ENCODE data around the gene CEP192.
"Not testable (repeated sequence)": the region's sequence is repeated elsewhere in the genome, so short reads cannot be mapped to it uniquely, and the experiment has no call there.

Gene CEP192

DNA sequence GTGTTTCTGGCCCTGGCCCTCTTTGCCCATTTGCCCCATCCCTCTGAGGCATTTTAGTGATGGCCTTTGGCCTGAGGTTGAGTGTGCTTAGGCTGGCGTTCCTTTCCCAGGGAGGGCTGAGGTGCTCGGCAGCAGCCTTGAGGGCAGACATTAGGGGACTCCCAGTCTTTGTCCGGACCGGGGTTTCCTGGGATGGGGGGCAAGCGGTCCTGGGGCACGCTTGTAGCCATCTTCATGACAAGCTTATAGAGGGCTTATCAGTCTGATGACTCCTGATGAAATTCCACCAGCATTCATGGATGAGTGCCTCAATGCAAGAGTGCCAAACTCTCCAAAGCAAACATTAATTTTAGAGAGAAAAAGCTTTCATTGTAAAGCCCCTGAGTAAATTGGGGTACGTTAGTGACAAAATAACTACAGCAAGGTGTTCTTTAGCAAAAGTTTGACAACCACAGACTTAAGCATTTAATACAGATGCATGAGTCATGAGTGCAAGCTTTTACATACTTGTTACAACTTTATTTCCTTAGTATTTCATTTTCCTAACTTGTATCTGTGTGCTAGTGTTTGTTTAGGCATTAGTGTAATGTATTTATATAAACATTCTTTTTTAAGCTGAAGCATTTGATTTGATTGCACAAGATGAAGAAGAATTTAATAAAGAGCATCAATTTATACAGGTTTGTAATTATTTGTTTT is 45.6 kb downstream of the CEP192 start:
- no peak for DNase-seq

DNA sequence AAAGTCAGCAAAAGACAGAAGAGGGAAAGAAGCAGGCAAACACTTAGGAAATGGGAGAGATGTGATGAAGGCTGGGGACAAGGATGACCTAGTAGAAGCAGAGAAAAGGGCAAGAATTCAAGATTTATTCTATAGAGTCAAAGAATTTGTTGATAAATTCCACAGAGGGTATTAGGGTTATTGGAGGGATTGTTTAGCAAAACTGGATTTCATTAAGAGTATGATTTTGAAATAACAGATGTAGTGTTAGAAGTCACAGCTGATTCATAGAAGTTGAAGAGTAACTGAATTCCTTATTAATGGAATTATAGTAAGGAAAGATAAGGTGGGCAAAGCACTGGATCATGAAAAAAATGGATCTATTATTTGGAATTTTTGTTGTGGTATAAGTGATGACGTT is 48.6 kb downstream of the CEP192 start:
- DNase-seq: no peak

GRCh38 chr18:13043066-13043465 is 51.9 kb downstream of the CEP192 start:
- no peak for DNase-seq

DNA sequence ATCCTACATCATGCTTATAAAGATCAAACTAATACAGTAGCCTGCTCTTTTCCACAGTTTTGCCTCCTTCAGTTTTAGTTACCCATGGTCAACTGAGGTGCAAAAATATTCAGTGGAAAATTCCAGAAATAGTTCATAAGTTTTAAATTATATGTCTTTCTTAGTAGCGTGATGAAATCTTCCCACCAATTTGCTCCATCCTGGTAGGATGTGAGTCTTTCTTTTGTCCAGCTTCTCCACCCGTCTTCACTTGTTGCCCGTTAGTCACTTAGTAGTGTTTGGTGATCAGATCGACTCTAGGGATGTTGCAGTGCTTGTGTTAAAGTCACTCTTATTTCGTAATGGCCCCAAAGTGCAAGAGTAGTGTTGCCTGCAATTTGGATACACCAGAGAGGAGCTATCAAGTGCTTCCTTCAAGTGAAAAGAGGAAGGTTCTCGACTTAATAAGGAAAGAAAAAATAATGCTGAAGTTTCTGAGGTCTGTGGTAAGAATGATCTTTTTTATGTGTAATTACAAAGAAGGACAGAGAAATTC is 57.0 kb downstream of the CEP192 start:
- DNase-seq: no peak

- DNase-seq: no peak
Observed at GRCh38 chr18:13051159-13051558, 60.0 kb downstream of the CEP192 start.

GRCh38 chr18:13051950-13052349 is 60.8 kb downstream of the CEP192 start:
- no peak for DNase-seq

DNA sequence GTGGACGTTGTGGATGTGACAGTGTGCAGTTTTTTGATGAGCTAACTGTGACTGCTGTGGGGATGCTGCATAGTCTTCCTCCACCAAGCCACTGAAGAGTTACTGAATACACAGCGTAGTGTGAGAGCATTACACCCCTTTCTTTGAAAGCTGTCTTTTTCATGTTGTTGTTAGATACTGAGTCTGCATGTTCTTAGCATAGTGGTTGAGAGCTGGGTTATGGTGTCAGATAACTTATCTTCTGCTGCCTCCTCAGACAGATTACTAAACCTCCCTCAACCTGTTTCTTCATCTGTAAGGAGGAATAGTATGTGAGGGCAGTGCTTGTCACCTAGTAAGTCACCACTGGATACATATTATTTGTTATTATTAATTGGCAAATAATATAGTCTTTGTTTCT is 63.2 kb downstream of the CEP192 start:
- no peak for DNase-seq

DNA sequence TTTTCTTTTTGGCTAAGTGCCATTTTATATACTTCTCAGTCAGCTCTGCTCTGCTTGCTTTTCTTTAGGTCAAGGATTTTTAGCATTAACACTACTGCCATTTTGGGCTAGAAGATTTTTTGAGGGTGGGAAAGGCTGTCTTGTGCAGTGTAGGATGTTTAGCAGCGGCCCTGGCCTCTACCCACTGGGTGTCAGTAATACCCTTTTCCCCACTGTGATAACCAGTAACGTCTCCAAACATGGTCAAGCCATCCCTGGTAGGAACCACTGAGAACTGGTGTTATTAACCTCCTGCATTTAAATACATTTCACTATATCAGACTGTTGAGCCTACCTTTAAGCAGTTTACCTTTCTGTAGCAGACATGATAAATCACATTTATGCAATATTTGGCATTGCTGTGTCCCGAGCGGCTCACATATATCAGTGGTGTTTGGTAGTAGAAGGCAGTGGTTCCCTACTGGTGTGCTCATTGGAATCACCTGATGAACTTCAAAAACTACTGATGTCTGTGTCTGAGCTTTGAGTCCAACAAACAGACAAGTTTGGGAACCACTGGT is 70.5 kb downstream of the CEP192 start:
- no peak for DNase-seq

DNA sequence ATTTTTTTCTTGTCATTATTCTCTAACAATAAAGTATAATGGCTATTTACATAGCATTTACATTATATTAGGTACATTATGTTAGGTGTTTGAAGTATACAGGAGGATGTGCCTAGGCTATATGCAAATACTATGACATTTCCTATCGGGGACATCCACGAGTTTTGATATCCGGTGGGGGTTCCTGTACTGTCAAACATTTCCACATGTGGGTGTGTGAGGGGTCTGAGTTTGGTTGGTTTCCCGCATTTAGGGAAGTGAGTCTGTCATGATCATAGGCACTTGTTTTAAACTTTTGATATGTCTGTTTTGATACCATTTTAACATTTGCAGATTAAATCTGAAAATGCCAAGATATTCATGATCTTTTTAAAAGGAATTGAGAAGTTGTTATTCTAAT is 76.0 kb downstream of the CEP192 start:
- DNase-seq: no peak

GRCh38 chr18:13067966-13068365 is 76.8 kb downstream of the CEP192 start:
- DNase-seq: no peak

DNA sequence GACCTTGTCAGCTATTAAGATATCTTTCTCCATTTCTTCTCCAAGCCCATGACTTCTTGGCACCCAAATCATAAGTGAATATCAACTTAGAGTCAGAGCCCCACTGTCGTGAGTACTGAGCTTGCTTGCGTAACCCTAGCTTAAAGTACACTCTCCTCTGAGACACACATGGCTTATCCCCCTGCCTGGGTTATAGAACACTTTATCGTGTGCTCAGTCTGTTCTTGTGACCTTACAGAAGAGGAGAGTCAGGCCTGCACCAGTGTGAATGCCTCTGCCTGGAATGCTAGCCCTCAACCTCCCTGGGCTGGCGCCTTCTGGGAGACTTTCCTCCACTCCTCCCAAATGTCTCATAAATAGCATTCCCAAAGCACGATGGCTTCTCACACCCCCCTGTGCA is 79.3 kb downstream of the CEP192 start:
- no peak for DNase-seq

DNA sequence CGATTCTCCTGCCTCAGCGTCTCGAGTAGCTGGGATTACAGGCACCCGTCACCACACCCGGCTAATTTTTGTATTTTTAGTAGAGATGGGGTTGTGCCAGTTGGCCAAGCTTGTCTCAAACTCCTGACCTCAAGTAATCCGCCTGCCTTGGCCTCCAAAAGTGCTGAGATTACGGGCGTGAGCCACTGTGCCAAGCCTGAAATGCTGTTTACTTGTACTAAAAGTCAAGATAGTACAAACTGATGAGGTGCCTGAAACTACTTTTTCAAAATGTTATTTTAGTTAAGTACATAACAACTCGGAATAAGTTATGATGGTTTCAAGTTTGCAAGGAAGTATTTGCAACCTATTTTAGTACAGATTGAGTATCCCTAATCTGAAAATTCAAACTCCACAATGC is 85.7 kb downstream of the CEP192 start:
- no peak for DNase-seq

DNA sequence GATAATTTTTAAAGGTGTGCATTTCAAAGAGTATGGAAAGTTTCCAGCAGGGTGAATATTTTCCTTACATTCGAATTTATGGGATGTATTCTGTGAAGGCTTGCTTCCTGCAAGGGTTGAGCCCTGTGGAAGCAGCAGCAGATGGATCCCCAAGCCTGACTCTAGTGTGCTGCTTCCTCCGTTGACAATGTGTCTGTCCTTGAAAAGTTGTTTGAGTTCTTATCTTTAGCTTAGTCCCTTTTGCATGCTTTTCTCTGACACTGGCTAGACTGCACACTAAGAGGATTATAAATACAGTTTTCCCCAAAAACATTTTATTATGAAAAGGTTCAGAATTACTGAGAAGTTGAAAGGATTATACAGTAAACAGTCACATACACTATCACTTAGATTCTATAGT is 86.3 kb downstream of the CEP192 start:
- no peak for DNase-seq

DNA sequence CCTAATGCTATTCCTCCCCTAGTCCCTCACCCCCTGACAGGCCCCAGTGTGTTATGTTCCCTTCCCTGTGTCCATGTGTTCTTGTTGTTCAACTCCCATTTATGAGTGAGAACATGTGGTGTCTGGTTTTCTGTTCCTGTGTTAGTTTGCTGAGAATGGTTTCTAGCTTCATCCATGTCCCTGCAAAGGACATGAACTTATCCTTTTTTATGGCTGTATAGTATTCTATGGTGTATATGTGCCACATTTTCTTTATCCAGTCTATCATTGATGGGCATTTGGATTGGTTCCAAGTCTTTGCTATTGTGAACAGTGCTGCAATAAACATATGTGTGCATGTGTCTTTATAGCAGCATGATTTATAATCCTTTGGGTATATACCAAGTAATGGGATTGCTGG is 86.9 kb downstream of the CEP192 start:
- not testable (repeated sequence) for DNase-seq

DNA sequence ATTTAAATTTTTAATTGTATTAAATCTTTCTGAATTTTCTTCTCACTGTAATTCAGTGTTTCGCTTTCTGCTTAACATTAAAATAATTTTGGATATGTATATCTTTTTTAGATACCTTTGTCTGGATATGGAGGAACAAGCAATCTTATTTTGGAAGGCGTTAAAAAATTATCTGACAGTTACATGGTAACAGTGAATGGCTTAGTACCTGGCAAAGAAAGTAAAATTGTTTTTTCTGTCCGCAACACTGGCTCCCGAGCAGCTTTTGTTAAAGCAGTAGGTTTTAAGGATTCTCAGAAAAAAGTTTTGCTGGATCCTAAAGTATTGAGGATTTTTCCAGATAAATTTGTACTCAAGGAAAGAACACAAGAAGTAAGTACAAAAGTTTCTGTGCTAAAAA is 95.7 kb downstream of the CEP192 start:
- DNase-seq: no peak

DNA sequence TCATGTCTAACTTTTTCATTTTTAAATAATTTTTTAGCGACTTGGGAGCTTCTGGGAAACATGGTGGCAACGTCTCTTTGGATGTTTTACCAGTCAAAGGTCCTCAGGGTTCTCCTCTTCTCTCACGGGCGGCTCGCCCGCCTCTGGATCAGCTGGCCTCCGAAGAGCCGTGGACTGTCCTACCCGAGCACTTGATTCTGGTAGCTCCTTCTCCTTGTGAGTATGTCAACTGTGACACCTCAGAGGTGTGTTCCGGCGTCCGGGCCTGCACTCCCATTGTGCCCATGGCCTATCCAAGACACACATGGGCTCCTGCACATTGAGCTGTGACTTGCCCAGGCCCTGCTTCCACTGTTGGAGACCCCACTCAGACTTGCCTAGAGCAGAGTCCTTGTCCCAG is 104.3 kb downstream of the CEP192 start:
- DNase-seq: no peak

DNA sequence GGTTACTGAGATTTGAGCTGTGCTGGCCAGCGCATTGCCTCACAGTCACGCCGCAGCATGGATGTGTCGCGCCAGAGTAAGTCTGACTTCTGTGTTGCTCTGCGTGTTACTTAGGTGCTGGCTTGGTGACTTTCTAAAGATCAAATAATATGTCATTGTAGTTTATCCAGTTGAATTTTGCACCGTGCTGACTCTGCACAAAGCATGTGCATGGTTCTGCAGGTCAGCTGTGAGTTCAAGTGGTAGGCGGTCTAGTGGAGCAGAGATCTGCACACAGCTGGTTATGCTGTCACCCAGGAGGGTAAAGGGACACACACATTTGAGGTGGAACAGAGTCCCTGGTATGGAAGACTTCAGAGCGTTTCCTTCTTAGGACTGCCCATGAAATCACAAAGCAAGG is 105.1 kb downstream of the CEP192 start:
- DNase-seq: no peak

DNA sequence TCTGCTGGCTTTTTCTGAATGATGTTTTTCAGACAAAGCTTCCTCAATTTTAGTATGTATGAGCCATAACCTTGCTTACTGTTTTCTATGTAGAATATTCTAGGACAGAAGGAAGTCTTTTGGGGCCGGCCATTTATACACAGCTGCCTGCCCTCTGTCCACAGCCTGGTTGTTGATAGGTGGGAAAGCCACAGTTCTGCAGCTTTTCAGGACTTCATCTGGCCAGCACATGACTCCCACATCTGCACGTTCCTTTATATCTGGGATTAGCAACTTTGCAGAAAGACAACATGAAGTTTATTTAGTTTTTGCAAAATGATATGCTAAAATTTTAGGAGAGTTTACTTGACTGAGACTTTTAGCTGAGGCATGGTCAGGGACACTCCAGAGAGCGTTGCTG is 105.6 kb downstream of the CEP192 start:
- no peak for DNase-seq

- DNase-seq: not testable (repeated sequence)
Observed at GRCh38 chr18:13098104-13098503, 106.9 kb downstream of the CEP192 start.

- DNase-seq: no peak
Observed at GRCh38 chr18:13099113-13099512, 108.0 kb downstream of the CEP192 start.

DNA sequence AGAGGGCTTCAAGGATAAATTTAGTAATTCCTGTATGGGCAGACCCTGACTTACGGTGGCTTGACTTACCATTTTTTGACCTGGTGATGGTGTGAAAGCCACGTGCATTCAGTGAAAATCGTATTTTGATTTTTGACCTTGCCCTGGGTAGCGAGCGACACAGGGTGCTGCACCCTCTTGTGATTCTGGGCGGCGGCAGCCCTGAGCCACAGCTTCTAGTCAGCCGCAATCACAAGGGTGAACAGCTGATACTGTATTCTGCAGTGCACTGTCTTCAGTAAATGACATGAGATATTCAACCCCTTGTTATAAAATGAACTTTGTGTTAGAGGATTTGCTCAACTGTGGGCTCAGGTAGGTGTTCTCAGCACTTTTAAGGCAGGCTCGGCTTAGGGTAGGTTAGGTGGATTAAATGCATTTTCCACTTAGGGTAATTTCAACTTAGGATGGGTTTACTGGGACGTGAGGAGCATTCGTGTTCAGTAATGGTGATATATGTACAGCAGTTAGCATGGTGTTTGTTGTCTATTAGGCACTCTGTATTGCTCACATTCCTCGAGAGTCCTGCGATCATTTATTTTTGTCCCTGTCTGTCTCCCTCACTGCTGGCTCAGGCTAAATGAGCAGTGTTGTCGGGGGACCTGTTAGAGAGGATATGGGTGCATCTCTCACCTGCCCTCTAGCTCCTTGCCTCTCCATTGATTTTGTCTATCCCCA is 109.9 kb downstream of the CEP192 start:
- no peak for DNase-seq

DNA sequence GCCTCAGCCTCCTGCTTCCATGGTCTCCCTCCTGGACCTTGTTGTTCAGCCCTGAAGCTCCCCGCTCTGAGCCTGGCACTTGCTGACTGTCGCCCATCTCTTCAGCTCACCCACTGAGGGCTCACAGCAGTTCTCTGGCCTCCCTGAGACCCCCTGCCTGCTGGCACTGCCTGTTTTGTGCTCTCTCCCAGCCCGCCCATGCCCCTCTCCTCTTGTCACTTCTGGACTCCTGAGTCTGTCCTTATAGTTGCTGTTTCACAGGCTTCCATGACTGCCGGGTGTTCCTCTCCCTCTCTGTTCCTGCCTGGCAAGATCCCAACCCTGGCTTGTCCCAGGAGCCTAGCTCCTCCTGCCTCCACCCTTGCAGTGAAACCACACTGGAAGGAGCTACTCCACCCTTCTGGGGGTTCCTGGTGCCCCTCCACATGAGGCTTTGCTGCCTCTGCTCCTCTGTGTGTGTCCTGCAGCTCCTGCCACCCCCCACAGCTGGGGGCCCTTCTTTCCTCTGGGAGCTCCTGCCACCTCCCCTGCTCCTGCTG is 110.6 kb downstream of the CEP192 start:
- DNase-seq: no peak

GRCh38 chr18:13103366-13103765 is 112.2 kb downstream of the CEP192 start:
- no peak for DNase-seq

GRCh38 chr18:13105059-13105458 is 113.9 kb downstream of the CEP192 start:
- no peak for DNase-seq

All from NCI-H446 treated with DMSO at 0.1 percent for 48 hours (cell line).